22Rv1 (cell line): Measurements from ENCODE around the gene FADS1.

Experiments used
- ZFX ChIP-seq: fragments of 450-650 bp; IDR thresholded peaks from 2 replicates; pipeline ENCODE4 v1.6.1; 2017; ENCODE audit warnings: antibody characterized with exemption, borderline replicate concordance
- TF ChIP-seq, protein P1 (sequence below): fragments of 450-650 bp; IDR thresholded peaks from 2 replicates; pipeline ENCODE4 v1.5.1; 2017; ENCODE audit warnings: mild to moderate bottlenecking

DNA sequence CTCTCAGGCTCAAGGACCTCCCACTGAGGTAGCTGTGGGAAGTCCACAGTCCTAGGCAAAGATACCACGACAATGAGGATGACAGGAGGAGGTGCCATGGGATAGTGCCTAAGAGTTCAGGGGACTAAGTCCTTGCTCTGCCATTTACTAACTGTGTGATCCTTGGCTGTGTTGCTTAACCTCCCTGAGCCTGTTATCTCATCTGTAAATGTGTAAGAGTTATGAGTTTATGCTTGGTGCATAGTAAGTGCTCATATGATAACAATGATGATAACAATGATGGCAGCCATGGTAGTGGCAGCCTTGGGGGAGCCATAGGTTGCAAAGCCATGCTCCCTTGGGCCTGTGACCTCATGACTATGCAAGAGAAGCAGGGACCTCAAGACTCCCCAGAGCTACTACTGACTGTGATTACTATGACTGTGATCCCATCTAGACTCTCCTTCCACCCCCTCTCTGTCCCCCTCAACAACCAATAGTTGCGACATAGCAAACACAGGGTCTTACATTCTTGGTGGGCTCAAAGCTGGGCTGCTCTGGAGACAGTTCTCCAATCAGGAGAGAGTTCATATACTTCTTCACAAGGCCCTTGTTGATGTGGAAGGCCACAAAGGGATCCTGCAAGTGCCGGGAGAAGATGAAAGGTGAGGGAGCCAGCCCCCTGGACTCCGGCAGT is 3.9 kb downstream of the FADS1 start:
- TF ChIP-seq, protein P1, sequence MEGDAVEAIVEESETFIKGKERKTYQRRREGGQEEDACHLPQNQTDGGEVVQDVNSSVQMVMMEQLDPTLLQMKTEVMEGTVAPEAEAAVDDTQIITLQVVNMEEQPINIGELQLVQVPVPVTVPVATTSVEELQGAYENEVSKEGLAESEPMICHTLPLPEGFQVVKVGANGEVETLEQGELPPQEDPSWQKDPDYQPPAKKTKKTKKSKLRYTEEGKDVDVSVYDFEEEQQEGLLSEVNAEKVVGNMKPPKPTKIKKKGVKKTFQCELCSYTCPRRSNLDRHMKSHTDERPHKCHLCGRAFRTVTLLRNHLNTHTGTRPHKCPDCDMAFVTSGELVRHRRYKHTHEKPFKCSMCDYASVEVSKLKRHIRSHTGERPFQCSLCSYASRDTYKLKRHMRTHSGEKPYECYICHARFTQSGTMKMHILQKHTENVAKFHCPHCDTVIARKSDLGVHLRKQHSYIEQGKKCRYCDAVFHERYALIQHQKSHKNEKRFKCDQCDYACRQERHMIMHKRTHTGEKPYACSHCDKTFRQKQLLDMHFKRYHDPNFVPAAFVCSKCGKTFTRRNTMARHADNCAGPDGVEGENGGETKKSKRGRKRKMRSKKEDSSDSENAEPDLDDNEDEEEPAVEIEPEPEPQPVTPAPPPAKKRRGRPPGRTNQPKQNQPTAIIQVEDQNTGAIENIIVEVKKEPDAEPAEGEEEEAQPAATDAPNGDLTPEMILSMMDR, result no peak
- TF ChIP-seq ZFX, result no peak
